Activated naive CD8-positive, alpha-beta T cell treated with anti-CD3 and anti-CD28 coated beads, Interleukin-2, amount 50 U/mL, for 24 hours (primary cell): ENCODE measurements around the gene ACTR3C.

Source experiments
- ATAC-seq: fragments of 150-1000 bp; cut with Tn5 transposase; one replicate; pipeline ENCODE4 v1.10.0; 2021
- DNase-seq: peaks from one replicate; pipeline ENCODE4 v3.0.0; 2021
- H3K27ac Mint-ChIP-seq: one replicate; pipeline ENCODE4 v1.8.0; 2021; ENCODE audit warnings: mild to moderate bottlenecking, mixed read lengths
- H3K27me3 Mint-ChIP-seq: one replicate; pipeline ENCODE4 v1.8.0; 2021; ENCODE audit warnings: mixed read lengths
- H3K36me3 Mint-ChIP-seq: one replicate; pipeline ENCODE4 v1.8.0; 2021; ENCODE audit warnings: low read depth, mixed read lengths
- H3K4me1 Mint-ChIP-seq: one replicate; pipeline ENCODE4 v1.8.0; 2021; ENCODE audit warnings: mixed read lengths
- H3K4me3 Mint-ChIP-seq: one replicate; pipeline ENCODE4 v1.8.0; 2021; ENCODE audit warnings: mild to moderate bottlenecking, moderate library complexity, mixed read lengths
- H3K9me3 Mint-ChIP-seq: one replicate; pipeline ENCODE4 v1.8.0; 2021; ENCODE audit warnings: mixed read lengths

The ACTR3C gene

DNA sequence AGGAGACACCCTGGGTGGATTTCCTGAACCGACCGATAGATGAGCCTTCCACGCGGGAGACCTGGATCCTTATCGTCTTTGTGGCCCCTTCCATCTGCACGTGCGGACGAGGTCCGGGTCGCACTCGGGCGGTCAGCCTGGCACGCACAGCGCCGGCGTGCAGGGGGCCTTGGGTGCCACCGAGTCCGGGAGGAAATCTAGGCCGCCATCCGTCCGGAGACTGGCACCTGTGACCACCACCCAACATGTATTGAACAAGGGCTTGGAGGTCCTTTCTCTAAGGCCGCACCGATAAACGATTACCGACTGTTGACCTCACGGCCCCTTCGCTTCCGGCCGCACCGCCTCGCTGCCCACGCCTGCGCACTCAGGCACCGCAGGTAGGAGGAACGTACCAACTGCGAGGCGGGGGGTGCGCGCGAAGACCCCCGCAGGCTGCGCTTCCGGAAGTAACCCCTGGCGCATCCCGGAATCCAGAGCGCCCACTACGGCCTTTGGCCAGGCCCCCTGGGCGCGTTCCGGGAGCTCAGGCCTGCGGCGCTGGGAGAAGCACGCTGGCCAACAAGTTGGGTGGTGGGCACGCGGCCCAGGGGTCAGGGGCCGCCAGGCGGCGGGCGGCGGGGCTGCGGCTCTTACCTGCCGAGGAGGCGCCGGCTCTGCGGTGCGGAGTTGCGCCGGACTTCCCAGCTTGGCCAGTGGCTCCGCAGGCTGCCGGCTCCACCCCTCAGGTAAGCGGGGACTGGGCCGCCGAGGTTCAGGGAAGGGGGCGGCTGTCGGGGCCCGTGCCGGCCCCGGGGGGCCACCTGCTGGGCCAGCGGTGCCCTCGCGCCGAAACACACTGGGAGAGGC lies at the start of gene ACTR3C, which contains the start of gene LRRC61:
Gene ACTR3C (minus strand): TSS at position 713 of the 849 bp plus-strand sequence. CDS start 28,249 bp downstream, outside the sequence.
Gene LRRC61 (plus strand): TSS at position 523 of the 849 bp plus-strand sequence. CDS start 13,507 bp downstream, outside the sequence.
- ATAC-seq (peak; percentile 42), DNase-seq (peak; percentile 80)
- no peaks in the 10 kb centered on the region for H3K27me3 Mint-ChIP-seq
- H3K27ac Mint-ChIP-seq: peak within 1 kb of the TSS; percentile 97
- no peaks in the 10 kb centered on the region for H3K9me3 Mint-ChIP-seq
- H3K4me3 Mint-ChIP-seq: peak within 1 kb of the TSS; percentile 91
- peaks cover 29% of the 10 kb centered on the region for H3K36me3 Mint-ChIP-seq
- peaks cover 44% of the 10 kb centered on the region for H3K4me1 Mint-ChIP-seq

GRCh38 chr7:150372271-150373048 lies 49.1 kb upstream of the ACTR3C start:
- no peak for DNase-seq
- no peak overlapping the region for H3K4me3 Mint-ChIP-seq
- H3K9me3 Mint-ChIP-seq: no peaks in the 10 kb centered on the region
- no peak overlapping the region for H3K27ac Mint-ChIP-seq
- H3K36me3 Mint-ChIP-seq: peaks cover 7% of the 10 kb centered on the region
- peaks cover 55% of the 10 kb centered on the region for H3K4me1 Mint-ChIP-seq
- ATAC-seq: no peak
- no peaks in the 10 kb centered on the region for H3K27me3 Mint-ChIP-seq

DNA sequence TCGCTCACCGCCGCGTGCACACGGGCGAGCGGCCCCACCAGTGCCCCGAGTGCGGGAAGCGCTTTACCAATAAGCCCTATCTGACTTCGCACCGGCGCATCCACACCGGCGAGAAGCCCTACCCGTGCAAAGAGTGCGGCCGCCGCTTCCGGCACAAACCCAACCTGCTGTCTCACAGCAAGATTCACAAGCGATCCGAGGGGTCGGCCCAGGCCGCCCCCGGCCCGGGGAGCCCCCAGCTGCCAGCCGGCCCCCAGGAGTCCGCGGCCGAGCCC lies 48.6 kb upstream of the ACTR3C start:
- H3K36me3 Mint-ChIP-seq: peaks cover 7% of the 10 kb centered on the region
- peaks cover 53% of the 10 kb centered on the region for H3K4me1 Mint-ChIP-seq
- ATAC-seq (no peak), DNase-seq (no peak)
- H3K4me3 Mint-ChIP-seq: no peak overlapping the region
- H3K27ac Mint-ChIP-seq: no peak overlapping the region
- H3K9me3 Mint-ChIP-seq: no peaks in the 10 kb centered on the region
- H3K27me3 Mint-ChIP-seq: no peaks in the 10 kb centered on the region

GRCh38 chr7:150371131-150371995 lies 48.0 kb upstream of the ACTR3C start:
- peaks cover 50% of the 10 kb centered on the region for H3K4me1 Mint-ChIP-seq
- peaks cover 7% of the 10 kb centered on the region for H3K36me3 Mint-ChIP-seq
- no peak for ATAC-seq
- H3K9me3 Mint-ChIP-seq: no peaks in the 10 kb centered on the region
- no peaks in the 10 kb centered on the region for H3K27me3 Mint-ChIP-seq
- no peak for DNase-seq
- H3K4me3 Mint-ChIP-seq: no peak overlapping the region
- no peak overlapping the region for H3K27ac Mint-ChIP-seq

GRCh38 chr7:150370612-150371071 lies 47.3 kb upstream of the ACTR3C start:
- Mint-ChIP-seq H3K9me3 (no peaks in the 10 kb centered on the region), H3K36me3 (peaks cover 7% of the 10 kb centered on the region), H3K4me1 (peaks cover 50% of the 10 kb centered on the region), H3K27me3 (no peaks in the 10 kb centered on the region), H3K27ac (no peak overlapping the region), H3K4me3 (peak overlapping the region; percentile 89)
- ATAC-seq (no peak), DNase-seq (no peak)

DNA sequence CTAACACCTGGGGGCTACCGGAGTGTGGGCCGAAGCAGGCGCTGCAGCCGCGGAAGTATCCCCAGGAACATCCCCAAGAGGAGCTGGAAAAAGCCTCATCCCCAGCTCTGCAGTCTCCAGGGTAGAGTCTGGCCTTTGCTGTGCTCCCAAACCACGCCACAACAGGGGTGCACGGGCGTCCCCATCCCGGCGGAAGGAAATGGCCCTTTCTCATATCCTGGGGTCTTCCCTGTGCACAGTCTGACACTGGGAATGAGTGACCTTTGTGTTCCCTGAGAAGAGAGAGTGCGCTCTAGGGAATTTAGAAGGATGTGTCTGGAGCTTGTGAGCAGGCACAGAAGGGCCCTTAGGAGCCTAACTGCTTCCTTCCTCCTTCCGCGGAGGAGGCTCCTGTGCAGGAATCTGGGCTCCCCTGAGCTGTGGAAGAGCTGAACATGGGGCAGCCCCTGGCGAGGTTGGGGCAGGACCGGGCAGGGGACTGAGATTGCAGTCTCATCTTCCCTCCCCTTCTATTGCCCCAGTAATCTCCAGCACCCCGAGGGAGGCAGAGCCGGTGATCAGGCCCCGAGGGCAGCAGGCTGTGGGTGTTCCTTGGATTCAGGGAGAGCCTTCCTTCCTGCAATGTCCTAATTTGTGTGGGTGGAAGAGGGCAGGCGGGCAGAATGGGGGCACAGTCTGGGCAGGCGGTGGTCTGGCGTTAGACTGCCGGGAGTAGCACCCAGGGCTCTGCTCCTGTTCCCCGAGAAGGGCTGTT lies 46.6 kb upstream of the ACTR3C start:
- Mint-ChIP-seq H3K4me3 (peak overlapping the region; percentile 89), H3K36me3 (peaks cover 7% of the 10 kb centered on the region), H3K4me1 (peaks cover 50% of the 10 kb centered on the region), H3K9me3 (no peaks in the 10 kb centered on the region), H3K27ac (peak overlapping the region; percentile 93), H3K27me3 (no peaks in the 10 kb centered on the region)
- ATAC-seq (no peak), DNase-seq (no peak)

GRCh38 chr7:150368884-150369747 lies 45.8 kb upstream of the ACTR3C start:
- peak; percentile 18 for ATAC-seq
- Mint-ChIP-seq H3K27me3 (no peaks in the 10 kb centered on the region), H3K4me1 (peaks cover 49% of the 10 kb centered on the region), H3K9me3 (no peaks in the 10 kb centered on the region), H3K4me3 (peak overlapping the region; percentile 89), H3K27ac (peak overlapping the region; percentile 96), H3K36me3 (peaks cover 7% of the 10 kb centered on the region)
- peak; percentile 47 for DNase-seq

DNA sequence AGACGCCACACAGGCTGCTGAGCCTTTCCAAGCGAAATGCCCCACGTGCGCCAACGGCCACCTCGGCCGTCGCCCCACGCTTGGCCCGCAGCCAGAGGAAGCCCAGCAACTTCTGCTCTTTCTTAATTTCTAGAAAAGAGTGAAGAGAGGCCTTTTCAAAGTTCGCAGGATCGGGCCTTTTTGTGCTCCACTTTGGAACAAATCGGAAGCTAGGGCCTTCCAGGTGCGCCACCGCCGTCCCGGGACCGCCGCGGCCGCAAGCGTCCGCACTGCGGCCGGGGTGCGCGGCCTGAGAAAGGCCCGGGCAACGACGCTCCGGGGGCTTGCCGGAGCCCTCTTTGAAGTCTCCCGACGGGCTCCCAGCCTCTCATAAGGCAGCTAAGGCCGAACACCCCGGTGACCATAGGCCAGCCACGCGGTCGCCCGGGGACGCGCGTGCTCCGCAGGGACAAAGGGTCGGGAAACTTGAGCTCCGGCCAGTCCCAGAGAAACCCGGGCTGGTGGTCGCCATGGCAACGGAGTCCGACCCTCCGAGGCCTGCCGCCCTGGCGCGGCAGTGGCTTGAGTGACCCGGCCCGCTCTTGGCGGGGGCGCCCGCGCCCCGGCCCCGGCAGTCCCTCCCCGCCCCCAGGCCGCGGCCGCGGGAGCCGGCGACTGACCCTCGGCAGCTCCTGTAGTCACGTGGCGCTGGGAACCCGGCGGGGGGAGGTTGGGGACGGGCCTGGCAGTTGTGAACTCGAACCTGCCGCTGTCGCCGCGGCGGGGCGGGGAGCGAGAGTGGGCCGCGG lies 44.9 kb upstream of the ACTR3C start, which contains the start of gene REPIN1:
Gene REPIN1 (plus strand): TSS at position 727 of the 788 bp plus-strand sequence. CDS start 890 bp downstream, outside the sequence.
- Mint-ChIP-seq H3K4me3 (peak within 1 kb of the TSS; percentile 89), H3K27ac (peak within 1 kb of the TSS; percentile 96), H3K36me3 (peaks cover 7% of the 10 kb centered on the region), H3K9me3 (no peaks in the 10 kb centered on the region), H3K4me1 (peaks cover 48% of the 10 kb centered on the region), H3K27me3 (no peaks in the 10 kb centered on the region)
- DNase-seq (peak; percentile 82), ATAC-seq (peak; percentile 58)

DNA sequence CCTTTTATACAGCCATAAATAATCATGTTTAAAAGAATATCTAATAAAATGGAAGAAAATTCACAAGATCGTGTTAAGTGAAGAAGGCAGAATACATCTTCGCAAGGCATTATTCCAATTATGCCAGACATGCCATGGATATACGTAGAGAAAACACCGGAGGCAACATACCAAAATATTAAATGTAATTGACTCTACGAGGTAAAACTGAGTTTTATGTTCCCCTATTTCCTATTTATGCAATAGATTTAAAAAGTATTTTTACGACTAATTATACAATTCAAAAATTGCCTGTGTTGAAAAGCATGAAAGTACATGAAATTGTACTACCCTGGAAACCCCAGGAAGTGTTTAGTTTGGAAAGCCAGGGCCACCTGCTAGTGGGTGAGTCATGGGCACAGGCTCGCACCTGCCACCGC lies 44.3 kb upstream of the ACTR3C start:
- DNase-seq (no peak), ATAC-seq (peak; percentile 34)
- Mint-ChIP-seq H3K27me3 (no peaks in the 10 kb centered on the region), H3K9me3 (no peaks in the 10 kb centered on the region), H3K27ac (peak overlapping the region; percentile 96), H3K4me3 (peak overlapping the region; percentile 89), H3K4me1 (peaks cover 48% of the 10 kb centered on the region), H3K36me3 (peaks cover 7% of the 10 kb centered on the region)

- Mint-ChIP-seq H3K4me3 (no peak overlapping the region), H3K27me3 (no peaks in the 10 kb centered on the region), H3K9me3 (no peaks in the 10 kb centered on the region), H3K27ac (peak overlapping the region; percentile 36), H3K36me3 (peaks cover 5% of the 10 kb centered on the region), H3K4me1 (peaks cover 48% of the 10 kb centered on the region)
- no peak for DNase-seq
- ATAC-seq: no peak
These were observed 42.5 kb upstream of the ACTR3C start for GRCh38 chr7:150365673-150366398.

GRCh38 chr7:150365194-150365593 lies 41.8 kb upstream of the ACTR3C start:
- peaks cover 2% of the 10 kb centered on the region for H3K36me3 Mint-ChIP-seq
- peaks cover 42% of the 10 kb centered on the region for H3K4me1 Mint-ChIP-seq
- no peak overlapping the region for H3K4me3 Mint-ChIP-seq
- no peaks in the 10 kb centered on the region for H3K9me3 Mint-ChIP-seq
- no peak overlapping the region for H3K27ac Mint-ChIP-seq
- DNase-seq (no peak), ATAC-seq (no peak)
- H3K27me3 Mint-ChIP-seq: no peaks in the 10 kb centered on the region

- no peak overlapping the region for H3K27ac Mint-ChIP-seq
- no peak for DNase-seq
- no peaks in the 10 kb centered on the region for H3K27me3 Mint-ChIP-seq
- no peak overlapping the region for H3K4me3 Mint-ChIP-seq
- no peak for ATAC-seq
- H3K9me3 Mint-ChIP-seq: no peaks in the 10 kb centered on the region
- H3K36me3 Mint-ChIP-seq: peaks cover 2% of the 10 kb centered on the region
- peaks cover 44% of the 10 kb centered on the region for H3K4me1 Mint-ChIP-seq
These were observed 40.5 kb upstream of the ACTR3C start for GRCh38 chr7:150363872-150364271.
